Osteocyte (in vitro differentiated cells): ENCODE measurements around the gene VEPH1. TPM values are rescaled to one million over a fixed set of nuclear protein-coding genes. Genes with fewer than 3 reads are reported as not detected.

Source experiments
- DNase-seq: peaks from one replicate; pipeline ENCODE4 v3.0.0; 2021; ENCODE audit warnings: mixed read lengths; ENCODE audit not compliant: unreplicated experiment; ENCODE audit errors: extremely low spot score
- H3K27ac Mint-ChIP-seq: one replicate; pipeline ENCODE4 v1.8.0; 2021; ENCODE audit warnings: mild to moderate bottlenecking, mixed read lengths; ENCODE audit not compliant: unreplicated experiment
- H3K27me3 Mint-ChIP-seq: one replicate; pipeline ENCODE4 v1.8.0; 2021; ENCODE audit warnings: mixed read lengths; ENCODE audit not compliant: unreplicated experiment
- H3K36me3 Mint-ChIP-seq: one replicate; pipeline ENCODE4 v1.8.0; 2021; ENCODE audit warnings: mixed read lengths; ENCODE audit not compliant: unreplicated experiment
- H3K4me1 Mint-ChIP-seq: one replicate; pipeline ENCODE4 v1.8.0; 2021; ENCODE audit warnings: mixed read lengths; ENCODE audit not compliant: unreplicated experiment
- H3K4me3 Mint-ChIP-seq: one replicate; pipeline ENCODE4 v1.8.0; 2021; ENCODE audit warnings: mild to moderate bottlenecking, moderate library complexity, mixed read lengths; ENCODE audit not compliant: unreplicated experiment
- H3K9me3 Mint-ChIP-seq: one replicate; pipeline ENCODE4 v1.8.0; 2021; ENCODE audit warnings: mixed read lengths; ENCODE audit not compliant: unreplicated experiment
- total RNA-seq: library from RNA; stranded (reverse); gene quantifications from 2 replicates; pipeline ENCODE4 v1.2.1, GENCODE V29; 2021
- TF ChIP-seq, protein P1 (sequence below): fragments of 200-600 bp; sonication (generic); IDR thresholded peaks from 2 replicates; pipeline ENCODE4 v1.5.0; 2021; ENCODE audit warnings: antibody characterized with exemption, mild to moderate bottlenecking, moderate library complexity

Gene VEPH1
- total RNA-seq, 1 donor from 2014 or later: 0.46 TPM

DNA sequence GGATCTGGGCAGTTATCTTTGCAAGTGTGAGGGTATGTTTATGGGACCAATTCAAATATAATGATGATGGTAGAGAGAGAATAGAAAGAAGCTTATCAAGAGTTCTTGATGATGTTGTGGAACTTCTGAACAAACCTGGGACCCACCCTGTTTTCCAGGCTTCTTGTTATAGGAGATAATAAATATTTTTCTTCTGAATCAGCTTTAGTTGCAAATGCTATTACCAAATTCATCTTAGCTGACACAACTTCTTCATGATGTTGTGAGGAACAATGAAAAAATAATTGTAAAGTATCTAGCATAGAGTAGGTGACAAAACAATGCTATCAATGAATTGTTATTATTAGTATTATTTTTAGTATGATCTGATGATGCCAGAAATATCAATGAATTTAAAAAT is 110.1 kb downstream of the VEPH1 start:
- no peaks in the 10 kb centered on the region for H3K27me3 Mint-ChIP-seq
- H3K36me3 Mint-ChIP-seq: no peaks in the 10 kb centered on the region
- TF ChIP-seq, protein P1, sequence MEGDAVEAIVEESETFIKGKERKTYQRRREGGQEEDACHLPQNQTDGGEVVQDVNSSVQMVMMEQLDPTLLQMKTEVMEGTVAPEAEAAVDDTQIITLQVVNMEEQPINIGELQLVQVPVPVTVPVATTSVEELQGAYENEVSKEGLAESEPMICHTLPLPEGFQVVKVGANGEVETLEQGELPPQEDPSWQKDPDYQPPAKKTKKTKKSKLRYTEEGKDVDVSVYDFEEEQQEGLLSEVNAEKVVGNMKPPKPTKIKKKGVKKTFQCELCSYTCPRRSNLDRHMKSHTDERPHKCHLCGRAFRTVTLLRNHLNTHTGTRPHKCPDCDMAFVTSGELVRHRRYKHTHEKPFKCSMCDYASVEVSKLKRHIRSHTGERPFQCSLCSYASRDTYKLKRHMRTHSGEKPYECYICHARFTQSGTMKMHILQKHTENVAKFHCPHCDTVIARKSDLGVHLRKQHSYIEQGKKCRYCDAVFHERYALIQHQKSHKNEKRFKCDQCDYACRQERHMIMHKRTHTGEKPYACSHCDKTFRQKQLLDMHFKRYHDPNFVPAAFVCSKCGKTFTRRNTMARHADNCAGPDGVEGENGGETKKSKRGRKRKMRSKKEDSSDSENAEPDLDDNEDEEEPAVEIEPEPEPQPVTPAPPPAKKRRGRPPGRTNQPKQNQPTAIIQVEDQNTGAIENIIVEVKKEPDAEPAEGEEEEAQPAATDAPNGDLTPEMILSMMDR: no peak
- H3K4me3 Mint-ChIP-seq: no peak overlapping the region
- H3K4me1 Mint-ChIP-seq: peaks cover 6% of the 10 kb centered on the region
- no peaks in the 10 kb centered on the region for H3K9me3 Mint-ChIP-seq
- DNase-seq: no peak
- no peak overlapping the region for H3K27ac Mint-ChIP-seq

DNA sequence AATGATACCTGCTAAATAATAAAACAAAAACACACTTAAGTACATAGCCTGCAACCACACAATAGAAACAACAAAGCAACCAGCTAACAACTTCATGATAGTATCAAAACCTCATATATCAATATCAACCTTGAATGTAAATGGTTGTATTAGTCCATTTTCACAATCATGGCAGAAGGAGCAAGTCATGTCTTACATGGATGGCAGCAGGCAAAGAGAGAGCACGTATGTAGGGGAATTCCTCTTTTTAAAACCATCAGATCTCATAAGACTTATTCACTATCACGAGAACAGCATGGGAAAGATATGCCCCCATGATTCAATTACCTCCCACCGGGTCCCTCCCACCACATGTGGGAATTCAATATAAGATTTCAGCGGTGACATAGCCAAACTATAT is 111.1 kb downstream of the VEPH1 start:
- H3K9me3 Mint-ChIP-seq: no peaks in the 10 kb centered on the region
- no peak overlapping the region for H3K27ac Mint-ChIP-seq
- H3K27me3 Mint-ChIP-seq: no peaks in the 10 kb centered on the region
- TF ChIP-seq, protein P1: no peak
- H3K4me1 Mint-ChIP-seq: peaks cover 6% of the 10 kb centered on the region
- H3K36me3 Mint-ChIP-seq: no peaks in the 10 kb centered on the region
- DNase-seq: no peak
- H3K4me3 Mint-ChIP-seq: no peak overlapping the region

DNA sequence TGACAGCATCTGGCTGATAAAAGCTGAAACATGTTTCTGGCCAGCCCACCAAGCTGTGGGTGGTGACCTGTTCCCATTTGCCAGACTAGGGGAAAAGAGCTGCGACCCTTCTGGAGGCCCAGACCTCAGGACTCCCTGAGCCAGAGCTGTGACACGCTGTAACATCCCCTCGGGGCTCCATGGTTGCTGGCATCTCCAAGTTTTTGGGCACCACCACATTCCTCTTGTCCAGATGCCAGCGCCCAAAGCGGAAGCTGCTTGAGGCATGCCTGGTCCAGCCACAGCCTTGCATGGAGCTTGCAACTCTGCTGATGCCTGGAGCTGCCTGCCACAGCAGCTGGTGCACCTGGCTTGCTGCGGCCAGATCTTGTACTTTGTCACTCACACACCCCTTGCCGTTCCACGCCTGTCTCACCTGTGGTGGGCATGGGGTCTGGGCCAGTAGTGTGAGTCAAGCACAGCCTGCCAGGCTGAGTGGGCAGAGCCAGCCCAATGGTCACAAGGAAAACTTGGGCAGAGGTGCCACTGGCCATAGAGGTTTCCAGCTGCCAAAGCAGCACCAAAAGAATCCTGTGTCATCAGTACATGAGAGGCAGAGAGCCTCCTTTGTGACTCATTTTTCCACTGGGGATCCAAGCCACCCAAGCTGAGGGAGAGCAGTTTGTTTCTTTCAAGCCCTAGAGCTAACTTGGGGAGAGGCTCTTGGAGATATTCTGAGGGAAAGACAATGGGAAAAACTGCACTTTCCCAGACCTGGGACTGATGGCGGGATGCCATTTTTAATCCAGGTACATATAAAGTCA is 112.3 kb downstream of the VEPH1 start:
- H3K4me1 Mint-ChIP-seq: peaks cover 6% of the 10 kb centered on the region
- H3K4me3 Mint-ChIP-seq: no peak overlapping the region
- no peaks in the 10 kb centered on the region for H3K9me3 Mint-ChIP-seq
- no peak overlapping the region for H3K27ac Mint-ChIP-seq
- TF ChIP-seq, protein P1: no peak
- H3K36me3 Mint-ChIP-seq: no peaks in the 10 kb centered on the region
- no peaks in the 10 kb centered on the region for H3K27me3 Mint-ChIP-seq
- DNase-seq: no peak

DNA sequence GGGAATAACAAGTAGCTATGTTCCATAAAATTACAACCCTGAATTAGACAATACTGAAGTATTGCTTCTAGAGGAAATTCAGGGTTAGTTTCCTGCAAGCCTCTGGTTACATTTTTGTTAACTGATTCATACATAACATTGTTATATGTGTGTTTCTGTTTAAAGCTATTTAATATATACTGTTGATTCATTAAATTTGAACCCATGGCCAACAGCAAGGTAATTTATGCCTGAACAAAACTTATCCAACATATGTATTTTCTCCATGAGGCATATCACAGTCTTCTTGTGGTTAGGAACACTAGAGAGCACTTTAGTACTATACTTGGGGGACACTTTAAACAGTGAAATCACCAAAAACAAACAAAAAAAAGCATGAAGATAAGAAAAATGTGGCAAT is 114.2 kb downstream of the VEPH1 start:
- no peak for DNase-seq
- H3K4me3 Mint-ChIP-seq: no peak overlapping the region
- no peaks in the 10 kb centered on the region for H3K27me3 Mint-ChIP-seq
- H3K9me3 Mint-ChIP-seq: no peaks in the 10 kb centered on the region
- no peaks in the 10 kb centered on the region for H3K36me3 Mint-ChIP-seq
- TF ChIP-seq, protein P1: no peak
- no peak overlapping the region for H3K27ac Mint-ChIP-seq
- H3K4me1 Mint-ChIP-seq: peaks cover 6% of the 10 kb centered on the region

DNA sequence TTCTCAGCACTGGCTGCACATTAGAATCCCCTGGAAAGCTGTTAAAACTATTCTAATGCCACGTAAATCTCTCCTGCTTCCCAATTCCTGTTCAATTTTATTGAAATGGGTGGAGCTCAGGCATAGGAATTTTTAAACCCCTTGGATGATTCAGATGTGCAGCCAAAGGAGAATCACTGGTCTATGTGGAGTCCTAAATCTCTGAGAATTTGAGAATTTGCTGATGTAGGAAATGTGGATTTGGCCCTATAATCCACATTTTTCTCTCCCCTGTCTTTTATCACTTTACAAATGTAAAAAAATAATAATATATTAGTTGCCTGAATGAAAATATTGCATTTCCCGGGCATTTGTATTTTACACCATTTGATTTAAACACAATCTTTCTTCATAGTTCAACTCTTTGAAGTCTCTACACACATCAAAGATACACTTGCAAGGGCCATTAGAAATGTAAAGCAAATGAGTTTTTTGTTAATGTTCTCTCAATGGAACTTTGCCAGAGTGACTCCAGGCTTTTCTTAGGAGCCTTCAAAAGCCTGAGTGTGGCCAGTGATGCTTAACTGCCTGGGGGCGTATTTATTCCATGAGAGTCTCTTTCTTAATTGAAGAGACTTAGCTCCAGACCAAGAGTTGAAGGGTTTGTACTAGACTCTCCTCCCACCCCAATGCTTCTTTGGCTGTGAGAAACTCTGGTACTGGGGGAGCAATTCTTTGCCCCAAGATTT is 115.3 kb downstream of the VEPH1 start:
- Mint-ChIP-seq H3K36me3 (no peaks in the 10 kb centered on the region), H3K4me3 (no peak overlapping the region), H3K27ac (no peak overlapping the region), H3K27me3 (no peaks in the 10 kb centered on the region), H3K4me1 (peaks cover 6% of the 10 kb centered on the region), H3K9me3 (no peaks in the 10 kb centered on the region)
- TF ChIP-seq, protein P1: no peak
- no peak for DNase-seq
